ENCODE data around the gene KDELR1.

DNA sequence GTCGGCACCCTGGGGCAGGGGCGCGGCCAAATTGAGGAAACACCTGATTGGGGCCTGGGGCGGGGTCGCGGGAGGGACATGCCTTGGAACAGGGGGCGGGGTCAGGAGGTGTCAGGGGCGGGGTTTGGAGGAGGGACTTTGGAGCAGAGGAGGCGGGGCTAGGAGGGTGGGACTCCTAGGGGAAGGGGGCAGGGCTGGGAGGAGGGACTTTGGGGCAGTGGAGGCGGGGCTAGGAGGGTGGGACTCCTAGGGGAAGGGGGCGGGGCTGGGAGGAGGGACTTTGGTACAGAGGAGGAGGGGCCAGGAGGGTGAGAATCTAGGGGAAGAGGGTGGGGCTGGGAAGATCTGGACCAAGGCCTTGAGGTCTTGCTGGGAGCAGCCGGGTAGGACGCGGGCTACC lies 24.0 kb upstream of the KDELR1 start:
- TF ChIP-seq CTCF (IDR thresholded peaks at IDR 0.05; ENCODE audit: low read depth, low read length, poor library complexity, severe bottlenecking): no peak
- TF ChIP-seq EZH2phosphoT487 (IDR thresholded peaks at IDR 0.05; ENCODE audit: borderline replicate concordance, low read length): no peak

Measured in DOHH2 (cell line).